A549 (cell line): ENCODE measurements around the gene MLYCD. TPM values are rescaled to one million over a fixed set of nuclear protein-coding genes. Genes with fewer than 3 reads are reported as not detected.

Experiments
- ATAC-seq, 2 experiments: fragments of 200-7000 bp in 1 of 2; fragments of >200 bp in 1 of 2; cut with Nextera tagmentation in 1 of 2; cut with Tn5 transposase in 1 of 2; 3 replicates each; pipeline versions ENCODE4 v1.8.0 to v1.9.1; 2018 to 2020; ENCODE audit warnings: mild to moderate bottlenecking in 1 of 2, moderate library complexity in 1 of 2
- CTCF ChIA-PET: fragments of 300-600 bp; sonication (Branson Sonifier 250); formaldehyde crosslinking; extraction: SDS; loops from one replicate; lab custom pipeline; 2021; ENCODE audit warnings: antibody characterized with exemption, inconsistent platforms; lab: Yijun Ruan, JAX
- POLR2A ChIA-PET: fragments of 350-600 bp; formaldehyde crosslinking; extraction: SDS; loops from one replicate; lab custom pipeline; 2021; ENCODE audit warnings: antibody characterized with exemption, inconsistent platforms; lab: Yijun Ruan, JAX
- DNase-seq, 2 experiments: peaks; one replicate each; pipeline versions ENCODE4 v3.0.0 to v3.0.0-alpha.2; 2011 to 2016; ENCODE audit warnings: low read depth in 1 of 2, low spot score in 1 of 2
- FAIRE-seq: peaks from 2 replicates; lab custom pipeline; 2011; peaks lifted over from hg19 to GRCh38; lab: Jason Lieb, UNC
- H3K27ac ChIP-seq, 2 experiments: fragments of >200 bp; sonication (Bioruptor Twin); formaldehyde crosslinking; 3 replicates each; pipeline ENCODE4 v1.5.1; 2016 to 2017
- H3K4me1 ChIP-seq: fragments of >200 bp; sonication (Bioruptor Twin); formaldehyde crosslinking; 3 replicates; pipeline ENCODE4 v1.6.1; 2016
- H3K4me2 ChIP-seq: fragments of >200 bp; sonication (Bioruptor Twin); formaldehyde crosslinking; 3 replicates; pipeline ENCODE4 v1.6.1; 2016
- H3K4me3 ChIP-seq: fragments of >200 bp; sonication (Bioruptor Twin); formaldehyde crosslinking; 3 replicates; pipeline ENCODE4 v1.5.1; 2016
- H3K9me3 ChIP-seq: fragments of >200 bp; sonication (Bioruptor Twin); formaldehyde crosslinking; 3 replicates; pipeline ENCODE4 v1.6.1; 2016
- BCL3 ChIP-seq: fragments of >200 bp; sonication (Bioruptor Twin); formaldehyde crosslinking; IDR thresholded peaks from 3 replicates; pipeline ENCODE4 v1.6.1; 2016
- BHLHE40 ChIP-seq: IDR thresholded peaks from 2 replicates; pipeline ENCODE4 v1.6.1; 2012; ENCODE audit warnings: low read depth, low read length, inconsistent platforms
- CBX8 ChIP-seq: fragments of 200-600 bp; sonication (generic); IDR thresholded peaks from 2 replicates; pipeline ENCODE4 v1.6.1; 2016
- CEBPB ChIP-seq, 2 experiments: fragments of >200 bp in 1 of 2; sonication (Bioruptor Twin) in 1 of 2; formaldehyde crosslinking in 1 of 2; IDR thresholded peaks; 2 replicates each; pipeline ENCODE4 v1.6.1; 2012 to 2016
- EP300 ChIP-seq, 2 experiments: fragments of >200 bp; sonication (Bioruptor Twin); formaldehyde crosslinking; IDR thresholded peaks; 2 replicates in 1 of 2; 3 replicates in 1 of 2; pipeline ENCODE4 v1.6.1; 2016 to 2017
- FOSL2 ChIP-seq, 2 experiments: fragments of 450-650 bp in 1 of 2; fragments of >200 bp in 1 of 2; sonication (Bioruptor Twin) in 1 of 2; formaldehyde crosslinking; IDR thresholded peaks; 2 replicates each; pipeline versions ENCODE4 v1.5.0 to v1.6.1; 2016 to 2020; ENCODE audit warnings: mild to moderate bottlenecking in 1 of 2, moderate library complexity in 1 of 2
- FOXS1 ChIP-seq: fragments of 250-450 bp; sonication (Bioruptor Pico); IDR thresholded peaks from 2 replicates; pipeline ENCODE4 v1.5.0; 2020; ENCODE audit warnings: mild to moderate bottlenecking, moderate library complexity
- GATA3 ChIP-seq: IDR thresholded peaks from 2 replicates; pipeline ENCODE4 v1.6.1; 2012; ENCODE audit warnings: borderline replicate concordance
- HDAC2 ChIP-seq: fragments of 200-600 bp; sonication (generic); IDR thresholded peaks from 2 replicates; pipeline ENCODE4 v1.6.1; 2016
- JUN ChIP-seq, 2 experiments: fragments of >200 bp; sonication (Bioruptor Twin); formaldehyde crosslinking; IDR thresholded peaks; 2 replicates in 1 of 2; 3 replicates in 1 of 2; pipeline ENCODE4 v1.6.1; 2016 to 2017
- KDM5A ChIP-seq: fragments of 200-600 bp; sonication (generic); IDR thresholded peaks from 2 replicates; pipeline ENCODE4 v1.6.1; 2016; ENCODE audit warnings: antibody characterized with exemption, mild to moderate bottlenecking
- MAFK ChIP-seq: fragments of 450-650 bp; IDR thresholded peaks from 2 replicates; pipeline ENCODE4 v1.6.1; 2014; ENCODE audit not compliant: partially characterized antibody
- MAX ChIP-seq: IDR thresholded peaks from 2 replicates; pipeline ENCODE4 v1.6.1; 2012
- MYC ChIP-seq: IDR thresholded peaks from 2 replicates; pipeline ENCODE4 v1.6.1; 2012; ENCODE audit warnings: mild to moderate bottlenecking, inconsistent platforms, low read length, improper control_type of control experiment, borderline replicate concordance
- NFE2L2 ChIP-seq: fragments of 150-350 bp; conservative IDR thresholded peaks from 2 replicates; pipeline ENCODE4 v1.6.1; 2014; ENCODE audit warnings: low read length
- NPAS2 ChIP-seq: fragments of 250-450 bp; sonication (Bioruptor Pico); IDR thresholded peaks from 2 replicates; pipeline ENCODE4 v1.8.0; 2022; ENCODE audit warnings: mild to moderate bottlenecking, moderate library complexity, borderline replicate concordance
- PHF8 ChIP-seq: fragments of 200-600 bp; sonication (generic); IDR thresholded peaks from 2 replicates; pipeline ENCODE4 v1.6.1; 2016; ENCODE audit warnings: low read depth, mild to moderate bottlenecking, antibody characterized with exemption, moderate library complexity, borderline replicate concordance
- POLR2AphosphoS2 ChIP-seq: conservative IDR thresholded peaks from 2 replicates; pipeline ENCODE4 v1.6.1; 2012; ENCODE audit warnings: low read length, improper control_type of control experiment, inconsistent platforms
- RAD21 ChIP-seq, 2 experiments: fragments of >200 bp in 1 of 2; sonication (Bioruptor Twin) in 1 of 2; formaldehyde crosslinking in 1 of 2; IDR thresholded peaks in 1 of 2; conservative IDR thresholded peaks in 1 of 2; 2 replicates in 1 of 2; 3 replicates in 1 of 2; pipeline ENCODE4 v1.6.1; 2012 to 2018; ENCODE audit warnings: inconsistent platforms in 1 of 2
- RARB ChIP-seq: fragments of 250-450 bp; sonication (Bioruptor Pico); IDR thresholded peaks from 2 replicates; pipeline ENCODE4 v1.8.0; 2021; ENCODE audit warnings: mild to moderate bottlenecking, moderate library complexity
- REST ChIP-seq: fragments of 200-600 bp; sonication (generic); IDR thresholded peaks from 2 replicates; pipeline ENCODE4 v1.6.1; 2016; ENCODE audit warnings: antibody characterized with exemption, mild to moderate bottlenecking, moderate library complexity
- SREBF2 ChIP-seq: fragments of 450-650 bp; IDR thresholded peaks from 2 replicates; pipeline ENCODE4 v1.6.1; 2014; ENCODE audit warnings: mild to moderate bottlenecking, moderate library complexity
- TFCP2L1 ChIP-seq: fragments of 250-450 bp; sonication (Bioruptor Pico); IDR thresholded peaks from 2 replicates; pipeline ENCODE4 v1.5.0; 2021; ENCODE audit warnings: mild to moderate bottlenecking
- TP53 ChIP-seq: fragments of 250-450 bp; sonication (Bioruptor Pico); IDR thresholded peaks from 2 replicates; pipeline ENCODE4 v1.5.0; 2021; ENCODE audit warnings: mild to moderate bottlenecking, moderate library complexity
- USF2 ChIP-seq: fragments of 450-650 bp; IDR thresholded peaks from 2 replicates; pipeline ENCODE4 v1.6.1; 2014; ENCODE audit warnings: antibody characterized with exemption
- WGBS: methylation state at CpG from one replicate; pipeline ENCODE4 v1.1.6; 2017; ENCODE audit errors: missing lambda C conversion rate; 5-methylcytosine and 5-hydroxymethylcytosine counted together
- polyA plus RNA-seq, 4 experiments: library from polyadenylated mRNA; depleted of rRNA in 3 of 4; stranded (reverse); fragments of >200 nt; fragmentation: RNase III in 1 of 4; extraction: RNeasy Plus Mini Kit Qiagen cat#74134 plus additional on column Dnase treatment in 1 of 4; gene quantifications; 2 replicates in 3 of 4; 3 replicates in 1 of 4; pipeline ENCODE4 v1.2.3, GENCODE V29; 2011 to 2017
- TF ChIP-seq, protein P1 (sequence below): fragments of 150-350 bp; IDR thresholded peaks from 2 replicates; pipeline ENCODE4 v1.6.1; 2014; ENCODE audit warnings: low read depth, mild to moderate bottlenecking, low read length
- TF ChIP-seq, protein P2 (sequence below): IDR thresholded peaks from 2 replicates; pipeline ENCODE4 v1.6.1; 2012; ENCODE audit warnings: low read depth, borderline replicate concordance
- TF ChIP-seq, protein P3 (sequence below): IDR thresholded peaks from 2 replicates; pipeline ENCODE4 v1.6.1; 2012

MLYCD gene
- polyA plus RNA-seq, 2 of the 4 experiments (the other 2 are of a cell fraction): 1.3 to 1.7 TPM

- TF ChIP-seq REST (no peak), RAD21 (conservative IDR thresholded peaks at IDR 0.05 in 1 of 2, IDR thresholded peaks at IDR 0.05 in 1 of 2) (no peak), JUN (IDR thresholded peaks at IDR 0.05) (no peak; a peak in 1 of 5 replicates), SREBF2 (no peak), EP300 (IDR thresholded peaks at IDR 0.05) (no peak), POLR2AphosphoS2 (no peak)
- TF ChIP-seq, protein P1, sequence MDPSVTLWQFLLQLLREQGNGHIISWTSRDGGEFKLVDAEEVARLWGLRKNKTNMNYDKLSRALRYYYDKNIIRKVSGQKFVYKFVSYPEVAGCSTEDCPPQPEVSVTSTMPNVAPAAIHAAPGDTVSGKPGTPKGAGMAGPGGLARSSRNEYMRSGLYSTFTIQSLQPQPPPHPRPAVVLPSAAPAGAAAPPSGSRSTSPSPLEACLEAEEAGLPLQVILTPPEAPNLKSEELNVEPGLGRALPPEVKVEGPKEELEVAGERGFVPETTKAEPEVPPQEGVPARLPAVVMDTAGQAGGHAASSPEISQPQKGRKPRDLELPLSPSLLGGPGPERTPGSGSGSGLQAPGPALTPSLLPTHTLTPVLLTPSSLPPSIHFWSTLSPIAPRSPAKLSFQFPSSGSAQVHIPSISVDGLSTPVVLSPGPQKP: no peak
Observed at GRCh38 chr16:83952587-83952939, 53.6 kb downstream of the MLYCD start (continued).

DNA sequence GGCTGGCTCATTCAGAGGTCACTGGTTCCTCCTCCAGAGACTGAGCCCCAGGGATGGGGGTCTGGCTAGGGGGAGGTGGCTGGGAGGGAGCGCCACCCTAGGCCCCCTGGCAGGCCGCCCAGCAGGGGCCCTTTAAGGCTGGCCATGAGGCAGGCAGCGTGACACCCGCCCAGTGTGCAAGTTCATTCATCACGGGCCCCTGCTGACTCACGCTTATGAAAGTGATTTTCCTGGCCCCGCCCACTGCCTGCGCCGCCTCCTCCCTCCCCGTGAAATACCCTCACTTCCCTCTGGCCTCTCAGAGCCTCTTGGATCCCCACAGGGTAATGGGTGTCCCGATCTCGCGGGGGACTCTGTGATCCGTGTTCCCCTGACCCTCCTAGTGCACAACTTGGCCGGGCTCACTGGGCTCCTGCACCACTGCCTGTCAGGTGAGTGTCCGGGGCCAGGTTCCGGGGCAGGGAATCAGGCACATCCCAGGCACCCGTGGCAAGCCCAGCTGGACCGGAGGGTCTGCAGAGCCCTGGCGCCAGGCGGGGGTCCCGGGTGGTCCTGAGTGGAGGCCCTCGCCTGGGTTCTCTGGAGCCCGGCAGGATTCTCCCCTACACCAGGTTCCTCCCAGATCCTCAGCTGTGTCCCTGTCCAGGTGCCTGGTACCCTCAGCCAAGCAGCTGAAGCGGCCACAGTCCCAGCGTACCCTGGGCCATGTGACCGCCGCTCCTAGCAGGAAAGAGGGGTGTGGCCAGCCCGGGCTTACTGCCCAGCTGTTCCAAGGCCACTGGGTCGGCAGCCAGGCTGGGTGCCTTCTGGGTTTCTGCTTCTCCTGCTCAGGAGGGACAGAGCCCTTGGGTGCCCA is 54.3 kb downstream of the MLYCD start, which contains the start of gene OSGIN1:
Gene OSGIN1 (plus strand): TSS at position 301 of the 856 bp plus-strand sequence. CDS start 4,432 bp downstream, outside the sequence.
- no peaks in the 10 kb centered on the region for H3K9me3 ChIP-seq
- peak; percentile 76 to 84 for ATAC-seq
- POLR2A ChIA-PET: interaction anchor here (0.8 to 1.9 kb wide), 5 partner anchors 11 to 552 kb away, joined by 3 to 6 read pairs (median 5); partner anchors contain the start of gene MBTPS1
- FAIRE-seq: no peak
- WGBS: 0% methylated on average over 14 of the region's 30 CpGs
- H3K4me2 ChIP-seq: peak within 1 kb of the TSS; percentile 85
- peak; percentile 90 to 97 for DNase-seq
- H3K4me1 ChIP-seq: peaks cover 38% of the 10 kb centered on the region
- H3K27ac ChIP-seq: peak within 1 kb of the TSS; percentile 93 to 98
- CTCF ChIA-PET: interaction anchor here (0.7 to 16.1 kb wide), 26 partner anchors 9 to 552 kb away, joined by 3 to 414 read pairs (median 4); no protein-coding TSS in a partner anchor
- H3K4me3 ChIP-seq: peak within 1 kb of the TSS; percentile 67
- TF ChIP-seq TP53 (CRISPR knock-in tag) (peak; percentile 69; the same call in 1 of the 2 replicates), USF2 (peak; percentile 67), FOXS1 (no peak), TFCP2L1 (0 out of 2 replicates have a peak, but pooled peaks have one; percentile 31), GATA3 (0 out of 2 replicates have a peak, but pooled peaks have one; percentile 19), RARB (CRISPR knock-in tag) (0 out of 2 replicates have a peak, but pooled peaks have one; percentile 70), HDAC2 (no peak), PHF8 (peak; percentile 72), NFE2L2 (peak; percentile 86), BHLHE40 (peak; percentile 37; the same call in 1 of the 2 replicates), KDM5A (no peak), NPAS2 (CRISPR knock-in tag) (peak; percentile 92), EP300 (IDR thresholded peaks at IDR 0.05) (peak in 1 of 2 experiments; percentile 60; a peak in 1 of 5 replicates), MAFK (peak; percentile 96), MYC (peak; percentile 90), CEBPB (IDR thresholded peaks at IDR 0.05) (peak in 1 of 2 experiments; percentile 40; a peak in 1 of 4 replicates), FOSL2 (IDR thresholded peaks at IDR 0.05) (peak; percentile 28; the same call in 1 of the 2 replicates), FOSL2 (CRISPR knock-in tag; IDR thresholded peaks at IDR 0.05) (peak; percentile 85), CBX8 (no peak), MAX (peak; percentile 96), JUN (IDR thresholded peaks at IDR 0.05) (peak; percentile 76 to 90; a peak in 4 of 5 replicates), BCL3 (peak; percentile 60; the same call in 1 of the 3 replicates)
- TF ChIP-seq, protein P2, sequence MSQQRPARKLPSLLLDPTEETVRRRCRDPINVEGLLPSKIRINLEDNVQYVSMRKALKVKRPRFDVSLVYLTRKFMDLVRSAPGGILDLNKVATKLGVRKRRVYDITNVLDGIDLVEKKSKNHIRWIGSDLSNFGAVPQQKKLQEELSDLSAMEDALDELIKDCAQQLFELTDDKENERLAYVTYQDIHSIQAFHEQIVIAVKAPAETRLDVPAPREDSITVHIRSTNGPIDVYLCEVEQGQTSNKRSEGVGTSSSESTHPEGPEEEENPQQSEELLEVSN: no peak
- TF ChIP-seq, protein P3, sequence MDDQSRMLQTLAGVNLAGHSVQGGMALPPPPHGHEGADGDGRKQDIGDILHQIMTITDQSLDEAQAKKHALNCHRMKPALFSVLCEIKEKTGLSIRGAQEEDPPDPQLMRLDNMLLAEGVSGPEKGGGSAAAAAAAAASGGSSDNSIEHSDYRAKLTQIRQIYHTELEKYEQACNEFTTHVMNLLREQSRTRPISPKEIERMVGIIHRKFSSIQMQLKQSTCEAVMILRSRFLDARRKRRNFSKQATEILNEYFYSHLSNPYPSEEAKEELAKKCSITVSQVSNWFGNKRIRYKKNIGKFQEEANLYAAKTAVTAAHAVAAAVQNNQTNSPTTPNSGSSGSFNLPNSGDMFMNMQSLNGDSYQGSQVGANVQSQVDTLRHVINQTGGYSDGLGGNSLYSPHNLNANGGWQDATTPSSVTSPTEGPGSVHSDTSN: peak; percentile 26; the same call in 1 of the 2 replicates
